WI38 (cell line): Measurements from ENCODE around the gene MSI2.

Source experiments
- H3K4me3 ChIP-seq: 2 replicates; pipeline ENCODE4 v1.5.1; 2011; ENCODE audit warnings: low read depth, mild to moderate bottlenecking, control low read depth, low read length
- CTCF ChIP-seq: IDR thresholded peaks from 2 replicates; pipeline ENCODE4 v1.5.1; 2012; ENCODE audit warnings: low read depth, mild to moderate bottlenecking, control low read depth, low read length

The MSI2 gene

GRCh38 chr17:57234739-57235092, 21.6 kb upstream of the MSI2 start:
- no peak overlapping the region for H3K4me3 ChIP-seq
- no peak for TF ChIP-seq CTCF

GRCh38 chr17:57235124-57235523, 21.2 kb upstream of the MSI2 start:
- H3K4me3 ChIP-seq: no peak overlapping the region
- TF ChIP-seq CTCF: no peak

GRCh38 chr17:57236686-57237299, 19.5 kb upstream of the MSI2 start:
- no peak for TF ChIP-seq CTCF
- H3K4me3 ChIP-seq: no peak overlapping the region

- no peak for TF ChIP-seq CTCF
- H3K4me3 ChIP-seq: no peak overlapping the region
Observed at GRCh38 chr17:57240648-57241047, 15.7 kb upstream of the MSI2 start.

GRCh38 chr17:57242148-57242547, 14.2 kb upstream of the MSI2 start:
- H3K4me3 ChIP-seq: no peak overlapping the region
- no peak for TF ChIP-seq CTCF

GRCh38 chr17:57243171-57243622, 13.1 kb upstream of the MSI2 start:
- peak; percentile 100 for TF ChIP-seq CTCF
- no peak overlapping the region for H3K4me3 ChIP-seq

- no peak for TF ChIP-seq CTCF
Observed at GRCh38 chr17:57245786-57246185, 10.5 kb upstream of the MSI2 start.

More at GRCh38 chr17:57245786-57246185, 10.5 kb upstream of the MSI2 start:
- no peak overlapping the region for H3K4me3 ChIP-seq
